Mucosa of rectum (tissue), 2 donors: ENCODE measurements around the gene GRAP.
"Not testable (repeated sequence)": the region's sequence is repeated elsewhere in the genome, so short reads cannot be mapped to it uniquely, and the experiment has no call there.

Experiments
- H3K27ac ChIP-seq, 2 donors: one replicate each; pipeline ENCODE4 v1.7.0; 2013; ENCODE audit warnings: inconsistent platforms in 2 of 2, low read depth in 2 of 2, low read length in 2 of 2
- H3K27me3 ChIP-seq, 2 donors: one replicate each; pipeline ENCODE4 v1.7.0; 2013; ENCODE audit warnings: low read length in 2 of 2; ENCODE audit not compliant: control insufficient read depth in 2 of 2, insufficient read depth in 2 of 2
- H3K36me3 ChIP-seq, 2 donors: one replicate each; pipeline ENCODE4 v1.7.0; 2013; ENCODE audit warnings: low read length in 2 of 2; ENCODE audit not compliant: control insufficient read depth in 2 of 2, insufficient read depth in 2 of 2
- H3K4me1 ChIP-seq, 2 donors: one replicate each; pipeline ENCODE4 v1.7.0; 2013; ENCODE audit warnings: low read length in 2 of 2, mild to moderate bottlenecking in 1 of 2; ENCODE audit not compliant: control insufficient read depth in 2 of 2, insufficient read depth in 2 of 2
- H3K4me3 ChIP-seq, 2 donors: one replicate each; pipeline ENCODE4 v1.7.0; 2013; ENCODE audit warnings: low read length in 2 of 2
- H3K9ac ChIP-seq, 2 donors: one replicate each; pipeline ENCODE4 v1.7.0; 2013; ENCODE audit warnings: low read length in 2 of 2, low read depth in 1 of 2, mild to moderate bottlenecking in 1 of 2
- H3K9me3 ChIP-seq, 2 donors: one replicate each; pipeline ENCODE4 v1.7.0; 2013; ENCODE audit warnings: low read length in 2 of 2; ENCODE audit not compliant: control insufficient read depth in 2 of 2
- donor health status: healthy.
- donor health status: Normal muscosa, but diverticular disease.

The GRAP gene

GRCh38 chr17:19064378-19064777 lies 17.6 kb upstream of the GRAP start:
- not testable (repeated sequence) for H3K27ac ChIP-seq, H3K4me1 ChIP-seq, H3K36me3 ChIP-seq, H3K4me3 ChIP-seq, H3K27me3 ChIP-seq, H3K9ac ChIP-seq, H3K9me3 ChIP-seq

- H3K9me3 ChIP-seq, H3K36me3 ChIP-seq, H3K27ac ChIP-seq, H3K9ac ChIP-seq, H3K4me1 ChIP-seq, H3K27me3 ChIP-seq, H3K4me3 ChIP-seq: not testable (repeated sequence)
These were observed 16.7 kb upstream of the GRAP start for GRCh38 chr17:19063326-19063956.

GRCh38 chr17:19062718-19063325 lies 16.1 kb upstream of the GRAP start:
- not testable (repeated sequence) for H3K4me1 ChIP-seq, H3K27me3 ChIP-seq, H3K27ac ChIP-seq, H3K9ac ChIP-seq, H3K9me3 ChIP-seq, H3K4me3 ChIP-seq, H3K36me3 ChIP-seq

GRCh38 chr17:19062009-19062717 lies 15.4 kb upstream of the GRAP start:
- H3K4me1 ChIP-seq, H3K36me3 ChIP-seq, H3K27me3 ChIP-seq, H3K4me3 ChIP-seq, H3K9me3 ChIP-seq, H3K27ac ChIP-seq, H3K9ac ChIP-seq: not testable (repeated sequence)

GRCh38 chr17:19055447-19055846 lies 8.7 kb upstream of the GRAP start:
- not testable (repeated sequence) for H3K4me1 ChIP-seq, H3K27ac ChIP-seq, H3K36me3 ChIP-seq, H3K27me3 ChIP-seq, H3K4me3 ChIP-seq, H3K9me3 ChIP-seq, H3K9ac ChIP-seq

- not testable (repeated sequence) for H3K4me3 ChIP-seq, H3K9me3 ChIP-seq, H3K27ac ChIP-seq, H3K9ac ChIP-seq, H3K27me3 ChIP-seq, H3K4me1 ChIP-seq, H3K36me3 ChIP-seq
These were observed 2.1 kb upstream of the GRAP start for GRCh38 chr17:19048826-19049225.

GRCh38 chr17:19047510-19047909 lies 753 bp upstream of the GRAP start:
- not testable (repeated sequence) for H3K36me3 ChIP-seq, H3K4me1 ChIP-seq, H3K27ac ChIP-seq, H3K27me3 ChIP-seq, H3K9ac ChIP-seq, H3K4me3 ChIP-seq, H3K9me3 ChIP-seq

GRCh38 chr17:19044643-19045042 lies 2.1 kb downstream of the GRAP start:
- not testable (repeated sequence) for H3K9me3 ChIP-seq, H3K4me3 ChIP-seq, H3K36me3 ChIP-seq, H3K9ac ChIP-seq, H3K27me3 ChIP-seq, H3K27ac ChIP-seq, H3K4me1 ChIP-seq

- H3K27me3 ChIP-seq, H3K27ac ChIP-seq, H3K4me1 ChIP-seq, H3K9me3 ChIP-seq, H3K9ac ChIP-seq, H3K4me3 ChIP-seq, H3K36me3 ChIP-seq: not testable (repeated sequence)
These were observed 3.7 kb downstream of the GRAP start for GRCh38 chr17:19043032-19043431.

GRCh38 chr17:19042369-19042768 lies 4.4 kb downstream of the GRAP start:
- not testable (repeated sequence) for H3K4me1 ChIP-seq, H3K9ac ChIP-seq, H3K27ac ChIP-seq, H3K27me3 ChIP-seq, H3K9me3 ChIP-seq, H3K4me3 ChIP-seq, H3K36me3 ChIP-seq
